Heart right ventricle (tissue), 12 donors: ENCODE measurements around the gene ZNF197. TPM values are rescaled to one million over a fixed set of nuclear protein-coding genes. Genes with fewer than 3 reads are reported as not detected.

Experiments used
- polyA plus RNA-seq, 2 donors: library from polyadenylated mRNA; stranded (reverse); fragments of 200-250 nt; gene quantifications; one replicate each; pipeline ENCODE4 v1.2.3, GENCODE V29; 2013
- total RNA-seq, 10 donors: library from RNA; stranded (reverse); fragmentation: NEBNext Ultra II Directional in 3 of 10; extraction: Animal tissue kit (Norgen Biotek cat#: 25700) in 3 of 10; gene quantifications; one replicate each; pipeline versions ENCODE4 v1.2.1 to v1.2.4, GENCODE V29; 2021 to 2023
- donor health status: ischemic (EF 13 %, LVEDD 7.1; RV severe dilation, severe dysfunction).
- donor health status: healthy with polysubstance abuse.
- donor health status: DM: no; HTN: yes; CAD: no.
- donor health status: DM: no; HTN: no; CAD: no.
- donor health status: ischemic (EF 25% LVEDD 6.9; RV normal size, moderate dysfunction).
- donor health status: ischemic (EF 25% LVEDD 5.7; RV mildly dilated, moderate dysfunction).
- donor health status: healthy.
- donor health status: nonischemic (EF 11% LVEDD 7.7; RV severe dilation, severe dysfunction).
- donor health status: DM: yes; HTN: yes; CAD: no.
- donor health status: PGD.
- donor health status: ischemic (EF 29% LVEDD 5.4; RV normal size, mild dysfunction).
- donor health status: nonischemic (EF 23%, LVEDD 6.1; RV moderate dilation, normal function).

Gene ZNF197
- total and polyA plus RNA-seq, 12 donors: 4.5 to 14.8 (median 12.5) TPM

Other genes with a start within 250 kb of the ZNF197 start
- 10 to 100 TPM; 11.3 to 18.6 (median 15.7) TPM for gene ZNF445, start 147.4 kb upstream of the ZNF197 start, total RNA-seq
- 1 to 10 TPM; 1.6 to 5.6 TPM for gene ZNF445, start 147.4 kb upstream of the ZNF197 start, polyA plus RNA-seq
- gene ZKSCAN7, start 69.8 kb upstream of the ZNF197 start, total RNA-seq: 1 to 10 TPM; 1.6 to 3.9 (median 2.4) TPM
- 1 to 10 TPM; 1.2 to 2.6 TPM for gene ZKSCAN7, start 69.8 kb upstream of the ZNF197 start, polyA plus RNA-seq
- 1 to 10 TPM in 7 of 10 donors, under 1 TPM in 3; 0.69 to 2.5 (median 1.3) TPM for gene ZNF660, start 40.1 kb upstream of the ZNF197 start, total RNA-seq
- 1 to 10 TPM in 1 of 2 donors, under 1 TPM in 1; 0.41 to 1.1 TPM for gene ZNF660, start 40.1 kb upstream of the ZNF197 start, polyA plus RNA-seq
- gene ZNF35, start 23.7 kb downstream of the ZNF197 start, total RNA-seq: 10 to 100 TPM in 1 of 10 donors, 1 to 10 TPM in 9; 4.8 to 10.2 (median 6.4) TPM
- 1 to 10 TPM; 4.1 to 4.5 TPM for gene ZNF35, start 23.7 kb downstream of the ZNF197 start, polyA plus RNA-seq
- gene ZNF502, start 87.6 kb downstream of the ZNF197 start, total RNA-seq: 1 to 10 TPM; 2.8 to 4.6 (median 3.5) TPM
- gene ZNF502, start 87.6 kb downstream of the ZNF197 start, polyA plus RNA-seq: 1 to 10 TPM; 1.9 to 2.9 TPM
- 1 to 10 TPM; 3.0 to 8.7 (median 4.8) TPM for gene ZNF501, start 104.6 kb downstream of the ZNF197 start, total RNA-seq
- gene ZNF501, start 104.6 kb downstream of the ZNF197 start, polyA plus RNA-seq: 1 to 10 TPM; 1.5 to 1.7 TPM
- 10 to 100 TPM; 27.7 to 36.6 (median 34.8) TPM for gene KIAA1143, start 136.6 kb downstream of the ZNF197 start, total RNA-seq
- gene KIAA1143, start 136.6 kb downstream of the ZNF197 start, polyA plus RNA-seq: 10 to 100 TPM in 1 of 2 donors, 1 to 10 TPM in 1; 9.9 to 11.3 TPM
- 1 to 10 TPM in 1 of 10 donors, under 1 TPM in 9; 0.17 to 1.9 (median 0.50) TPM for gene KIF15, start 136.8 kb downstream of the ZNF197 start, total RNA-seq
- under 1 TPM; 0.22 to 0.32 TPM for gene KIF15, start 136.8 kb downstream of the ZNF197 start, polyA plus RNA-seq
- 10 to 100 TPM in 6 of 10 donors, 1 to 10 TPM in 4; 8.4 to 13.1 (median 11.2) TPM for gene TMEM42, start 236.9 kb downstream of the ZNF197 start, total RNA-seq
- gene TMEM42, start 236.9 kb downstream of the ZNF197 start, polyA plus RNA-seq: 10 to 100 TPM; 11.6 to 18.7 TPM
- not detected for gene TGM4, start 249.6 kb downstream of the ZNF197 start, total RNA-seq
- gene TGM4, start 249.6 kb downstream of the ZNF197 start, polyA plus RNA-seq: not detected